GM12891 (cell line): Measurements from ENCODE around the gene CAMSAP2.
"Not testable (repeated sequence)": the region's sequence is repeated elsewhere in the genome, so short reads cannot be mapped to it uniquely, and the experiment has no call there.

Source experiments
- DNase-seq: peaks from one replicate; pipeline ENCODE4 v3.0.0; 2011; ENCODE audit warnings: low spot score; ENCODE audit not compliant: insufficient read length
- FAIRE-seq: peaks from 2 replicates; lab custom pipeline; 2011; peaks lifted over from hg19 to GRCh38; lab: Jason Lieb, UNC
- PAX5 ChIP-seq: IDR thresholded peaks from 2 replicates; pipeline ENCODE4 v1.6.1; 2011; ENCODE audit warnings: low read length, moderate library complexity, mild to moderate bottlenecking; ENCODE audit not compliant: insufficient read depth, severe bottlenecking
- POLR2A ChIP-seq: IDR thresholded peaks from 2 replicates; pipeline ENCODE4 v1.6.1; 2011; ENCODE audit warnings: low read depth, low read length, control low read depth
- POLR2AphosphoS5 ChIP-seq: IDR thresholded peaks from 2 replicates; pipeline ENCODE4 v1.6.1; 2011; ENCODE audit warnings: low read depth, low read length, control low read depth
- POU2F2 ChIP-seq: IDR thresholded peaks from 2 replicates; pipeline ENCODE4 v1.6.1; 2011; ENCODE audit warnings: low read depth, mild to moderate bottlenecking, control low read depth, low read length, moderate library complexity
- SPI1 ChIP-seq: IDR thresholded peaks from 2 replicates; pipeline ENCODE4 v1.6.1; 2011; ENCODE audit warnings: low read depth, low read length, control low read depth
- TAF1 ChIP-seq: IDR thresholded peaks from 2 replicates; pipeline ENCODE4 v1.6.1; 2011; ENCODE audit warnings: low read depth, low read length, control low read depth

Gene CAMSAP2

DNA sequence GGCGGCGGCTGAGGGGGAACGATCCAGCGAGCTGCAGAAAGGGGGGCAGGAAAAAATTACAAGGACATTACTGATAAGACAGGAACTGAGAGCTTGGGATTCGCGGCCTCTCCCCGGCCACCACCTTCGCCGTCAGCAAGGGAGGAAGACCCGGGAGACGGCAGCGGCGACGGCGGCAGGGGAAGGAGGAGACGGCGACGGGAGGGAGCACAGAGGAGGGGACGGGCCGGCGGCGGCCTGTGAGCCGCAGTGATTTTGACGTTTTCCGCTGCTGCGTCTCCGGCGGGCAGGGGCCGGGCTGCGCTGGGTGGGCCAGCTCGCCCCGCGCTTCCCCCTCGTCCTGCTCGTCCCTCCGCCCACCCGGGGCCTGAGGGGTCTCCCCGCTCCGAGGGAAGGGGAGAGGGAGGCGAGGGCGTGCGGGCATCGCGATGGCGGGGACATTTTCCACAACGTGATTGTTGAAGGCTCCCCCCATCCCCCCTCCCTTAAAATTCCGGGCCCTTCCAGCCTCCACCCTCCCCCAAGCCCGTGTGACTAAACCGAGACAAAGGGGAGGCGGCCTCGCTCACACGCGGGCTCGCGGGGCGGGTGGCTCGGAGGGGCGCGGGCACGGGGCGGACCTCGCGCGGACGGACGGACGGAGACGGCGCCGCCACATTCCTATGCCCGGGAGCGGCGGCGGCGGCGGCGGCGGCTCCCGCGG, 407 bp downstream of the CAMSAP2 start:
- FAIRE-seq: peak; percentile 86

DNA sequence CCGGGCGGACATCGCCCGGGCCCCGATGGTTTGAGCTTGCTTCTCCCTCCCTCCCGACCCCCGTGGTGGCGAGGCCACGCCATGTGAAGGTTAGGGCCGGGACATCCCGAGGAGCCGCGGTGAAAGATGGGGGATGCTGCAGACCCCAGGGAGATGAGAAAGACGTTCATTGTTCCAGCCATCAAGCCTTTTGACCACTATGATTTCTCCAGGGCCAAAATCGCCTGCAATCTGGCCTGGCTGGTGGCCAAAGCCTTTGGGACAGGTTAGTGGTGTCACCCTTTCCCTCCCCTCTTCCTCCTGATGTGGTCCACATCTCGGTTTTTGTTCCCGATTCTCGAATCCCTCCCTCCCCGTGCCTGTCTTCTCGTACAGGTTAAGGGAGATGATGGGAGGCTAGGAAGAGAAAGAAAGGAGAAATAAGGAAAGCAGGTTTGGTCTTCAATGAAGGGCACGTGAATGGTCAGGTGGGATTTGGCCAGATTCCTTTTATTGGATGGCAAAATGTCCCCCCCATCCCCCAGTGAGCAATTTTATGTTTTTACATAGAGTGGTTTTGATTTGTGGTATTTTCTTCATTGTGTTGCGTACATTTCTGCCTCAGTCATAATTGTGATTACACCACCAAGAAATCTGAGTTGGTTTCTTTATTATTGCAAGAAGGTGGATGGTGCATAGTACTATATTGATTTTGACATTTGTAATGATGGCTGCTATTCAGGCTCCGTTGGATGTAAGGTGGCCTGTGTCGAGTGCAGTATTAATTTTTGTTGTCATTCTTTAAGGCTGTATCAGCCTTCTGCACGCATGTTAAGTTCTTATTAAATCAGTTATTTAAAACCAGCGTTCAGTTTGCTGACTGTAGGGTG, 1.2 kb downstream of the CAMSAP2 start:
- TF ChIP-seq SPI1 (no peak), POU2F2 (no peak), POLR2AphosphoS5 (no peak), TAF1 (no peak), POLR2A (no peak; the same call in 1 of the 2 replicates), PAX5 (no peak)
- FAIRE-seq (no peak), DNase-seq (no peak)

More for the DNA sequence above, 407 bp downstream of the CAMSAP2 start:
- peak; percentile 61 for DNase-seq
- TF ChIP-seq SPI1: 0 out of 2 replicates have a peak, but pooled peaks have one; percentile 2
- TF ChIP-seq POU2F2: peak; percentile 55; the same call in 1 of the 2 replicates
- peak; percentile 56; the same call in 1 of the 2 replicates for TF ChIP-seq POLR2AphosphoS5
- TF ChIP-seq POLR2A: peak; percentile 30; the same call in 1 of the 2 replicates
- TF ChIP-seq PAX5: no peak
- 0 out of 2 replicates have a peak, but pooled peaks have one; percentile 5 for TF ChIP-seq TAF1

DNA sequence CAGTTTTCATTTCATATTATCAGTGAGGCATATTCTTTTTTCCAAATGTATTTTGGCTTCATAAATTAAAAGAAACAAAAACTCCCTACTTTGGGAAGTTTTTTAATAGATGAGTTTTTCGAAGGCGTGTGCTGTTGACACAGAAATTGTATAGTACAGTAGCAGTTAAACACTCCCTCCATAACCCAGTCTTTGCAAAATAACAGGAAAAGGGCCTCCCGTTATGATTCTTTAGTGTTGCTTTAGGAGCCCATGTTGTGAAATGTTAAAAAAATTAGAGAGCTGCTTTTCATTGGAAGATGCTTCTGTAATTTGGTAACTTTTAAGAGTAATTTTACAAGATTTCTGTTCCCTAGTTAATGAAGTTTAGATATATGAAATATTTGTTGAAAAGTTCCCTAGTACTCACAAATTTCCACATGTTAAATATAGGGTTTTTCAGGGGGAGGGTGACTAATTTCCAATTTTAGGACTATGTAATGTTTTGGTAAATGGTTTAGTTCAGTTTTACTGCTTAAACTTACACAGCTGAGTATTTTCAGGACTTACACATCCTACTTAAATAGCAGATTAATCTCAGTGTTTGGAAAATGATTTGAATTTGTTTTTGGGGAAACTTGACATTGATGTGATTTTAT, 2.0 kb downstream of the CAMSAP2 start:
- TF ChIP-seq POLR2AphosphoS5 (no peak), TAF1 (no peak), POU2F2 (no peak), SPI1 (no peak), PAX5 (no peak), POLR2A (no peak)
- no peak for DNase-seq
- no peak for FAIRE-seq

DNA sequence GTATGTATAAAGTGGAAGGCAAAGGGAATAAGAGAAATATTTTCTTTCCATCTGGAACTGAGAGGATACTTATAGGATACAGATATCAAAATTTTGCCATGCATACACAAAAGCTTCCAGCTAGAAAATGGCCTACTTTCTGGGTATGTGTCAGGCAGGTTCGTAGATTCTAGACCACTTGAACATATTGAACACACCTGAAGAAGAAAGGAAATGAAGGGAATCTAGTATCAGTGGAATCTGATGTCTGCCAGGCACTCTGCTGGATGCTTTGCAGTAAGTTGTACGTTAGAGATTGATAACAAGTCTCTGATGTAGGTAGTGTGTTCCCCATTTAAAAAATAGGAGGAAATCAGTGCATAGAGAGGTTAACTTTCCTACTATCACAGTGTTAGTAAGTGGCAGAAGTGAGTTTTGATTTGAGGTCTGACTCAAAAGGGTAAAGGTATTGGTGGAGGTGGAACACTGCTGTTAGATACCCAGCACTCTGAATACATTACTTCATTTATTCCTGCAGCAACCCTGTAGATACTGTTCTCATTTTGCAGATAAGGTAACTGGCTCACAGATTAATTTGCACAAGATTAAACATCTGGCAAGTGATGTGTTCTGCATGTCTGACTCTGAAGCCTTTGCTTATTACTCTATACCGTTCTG, 3.0 kb downstream of the CAMSAP2 start:
- FAIRE-seq (peak; percentile 75), DNase-seq (no peak)
- no peak for TF ChIP-seq SPI1

DNA sequence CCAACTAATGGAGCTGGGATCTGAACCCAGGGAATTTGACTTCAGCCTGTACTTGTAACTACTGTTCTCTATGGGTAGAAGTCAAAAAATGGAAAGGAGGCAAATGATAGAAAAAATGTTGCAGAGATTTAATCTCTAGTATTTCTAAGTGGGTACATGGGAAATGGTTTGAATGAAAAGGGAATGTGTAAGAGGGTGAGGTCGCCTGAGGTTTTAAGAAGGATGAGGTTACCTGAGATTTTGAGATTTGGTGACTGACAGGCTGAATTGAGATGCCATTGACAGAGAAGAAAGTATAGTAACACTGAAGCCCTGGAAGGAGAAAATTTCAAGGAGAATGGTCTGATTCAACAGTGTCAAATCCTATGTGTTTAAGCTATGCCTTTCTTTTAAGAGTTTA, 5.5 kb downstream of the CAMSAP2 start:
- no peak for FAIRE-seq
- DNase-seq: no peak
- TF ChIP-seq PAX5: no peak
- no peak for TF ChIP-seq POLR2A
- no peak for TF ChIP-seq POU2F2
- no peak for TF ChIP-seq SPI1
- TF ChIP-seq TAF1: no peak
- TF ChIP-seq POLR2AphosphoS5: no peak

DNA sequence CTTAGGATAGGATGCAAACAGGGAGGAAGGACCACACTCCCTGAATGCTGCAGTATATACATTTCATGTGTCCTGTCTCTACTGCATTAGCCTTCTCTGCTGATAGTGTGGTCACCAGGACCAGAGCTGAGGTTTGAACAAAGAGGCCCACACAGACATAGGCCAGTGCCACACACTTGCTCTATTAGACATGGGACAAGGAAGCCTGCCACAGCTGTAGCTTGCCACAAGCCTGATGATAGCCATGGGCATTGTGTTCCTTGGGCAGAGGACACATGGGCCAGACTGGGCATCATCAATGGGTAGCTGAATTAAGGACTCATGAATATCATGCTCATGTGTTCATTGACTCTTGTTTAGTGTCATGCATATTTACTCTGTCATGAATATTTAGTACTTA, 10.4 kb downstream of the CAMSAP2 start:
- TF ChIP-seq PAX5 (no peak), POLR2A (no peak)
- DNase-seq: no peak
- FAIRE-seq: no peak

DNA sequence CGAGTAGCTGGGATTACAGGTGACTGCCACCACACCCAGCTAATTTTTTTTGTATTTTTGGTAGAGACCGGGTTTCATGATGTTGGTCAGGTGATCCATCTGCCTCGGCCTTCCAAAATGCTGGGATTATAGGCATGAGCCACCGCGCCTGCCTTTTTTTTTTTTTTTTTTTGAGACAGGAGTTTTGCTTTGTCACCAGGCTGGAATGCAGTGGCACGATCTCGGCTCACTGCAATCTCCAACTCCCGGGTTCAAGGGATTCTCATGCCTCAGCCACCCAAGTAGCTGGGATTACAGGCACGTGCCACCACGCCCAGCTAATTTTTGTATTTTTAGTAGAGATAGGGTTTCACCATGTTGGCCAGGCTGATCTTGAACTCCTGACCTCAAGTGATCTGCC, 12.1 kb downstream of the CAMSAP2 start:
- FAIRE-seq, DNase-seq: not testable (repeated sequence)

DNA sequence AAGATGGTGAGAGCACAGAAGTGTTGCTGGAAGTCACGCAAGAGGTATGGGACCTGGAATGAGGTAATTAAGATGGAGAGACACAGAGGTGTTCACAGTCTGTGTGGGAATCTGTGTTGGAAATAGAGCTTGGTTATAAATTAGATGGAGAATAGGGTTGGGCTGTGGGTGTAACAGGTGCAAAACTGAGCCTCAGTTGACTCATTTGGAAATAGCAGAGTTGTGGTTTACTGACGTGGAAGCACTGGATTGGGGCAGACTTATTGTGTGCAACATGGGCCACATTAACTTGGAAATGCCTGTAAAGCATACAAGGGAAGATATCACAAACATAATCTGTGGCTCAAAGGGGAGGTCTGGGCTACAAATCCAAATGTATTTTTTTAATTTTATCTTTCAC, 13.0 kb downstream of the CAMSAP2 start:
- FAIRE-seq (peak; percentile 57), DNase-seq (no peak)
- TF ChIP-seq PAX5 (no peak), POLR2A (no peak), TAF1 (no peak), SPI1 (no peak), POLR2AphosphoS5 (no peak), POU2F2 (no peak)

DNA sequence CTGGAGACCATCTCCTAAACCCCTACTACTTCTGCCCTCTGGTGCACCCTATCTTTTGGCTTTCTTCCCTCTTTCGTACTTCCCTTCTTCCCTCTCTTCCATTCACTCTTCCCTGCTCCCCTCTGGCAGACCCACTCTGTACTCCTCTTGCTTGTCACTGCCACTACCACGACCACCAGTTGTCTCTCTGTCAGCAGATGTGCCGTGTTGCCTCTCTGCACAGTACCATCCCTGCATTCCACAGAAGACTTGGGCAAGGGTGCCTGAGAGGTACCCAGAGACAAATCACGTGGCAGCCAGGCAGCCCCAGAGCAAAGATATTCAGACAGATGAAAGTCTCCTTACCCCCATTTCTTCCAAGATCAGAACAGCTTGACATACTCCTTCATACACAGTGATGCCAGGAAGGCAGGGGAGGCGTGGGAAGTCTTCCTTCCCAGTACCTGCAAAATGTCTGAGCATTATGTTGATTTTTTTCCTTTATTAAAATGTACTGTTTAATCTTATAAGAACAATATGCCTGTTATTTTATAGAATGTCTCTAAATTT, 15.0 kb downstream of the CAMSAP2 start:
- DNase-seq (no peak), FAIRE-seq (no peak)
- TF ChIP-seq POLR2A (no peak), PAX5 (no peak), POLR2AphosphoS5 (no peak)

DNA sequence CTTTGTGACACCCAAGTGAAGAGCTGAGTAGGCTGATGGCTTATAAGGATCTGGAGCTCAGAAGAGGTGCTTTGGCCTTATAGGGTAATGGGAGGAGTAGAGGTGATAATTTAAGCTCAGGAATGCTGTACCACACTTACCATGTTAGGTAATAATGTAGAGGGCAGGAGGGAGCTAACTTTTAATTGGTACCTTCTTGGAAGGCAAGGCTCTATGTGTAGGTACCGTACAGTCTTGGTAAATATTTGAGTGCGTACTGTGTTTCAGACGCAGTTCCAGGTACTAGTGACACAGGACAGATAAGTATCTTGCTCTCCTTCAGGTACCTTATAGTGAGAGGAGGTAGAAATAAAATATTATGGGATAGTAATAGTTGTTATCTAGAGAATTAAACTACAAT, 16.8 kb downstream of the CAMSAP2 start:
- FAIRE-seq: no peak
- TF ChIP-seq SPI1 (no peak), POU2F2 (no peak), POLR2AphosphoS5 (no peak), TAF1 (no peak), POLR2A (no peak), PAX5 (no peak)
- no peak for DNase-seq
